HCT116 (cell line): Measurements from ENCODE around the gene GNAS-AS1. TPM values are rescaled to one million over a fixed set of nuclear protein-coding genes. Genes with fewer than 3 reads are reported as not detected.

ENCODE experiments used
- ATAC-seq: fragments of 200-7000 bp; cut with Tn5 transposase; 2 replicates; pipeline ENCODE4 v1.9.1; 2020; ENCODE audit warnings: mild to moderate bottlenecking, moderate library complexity
- BruUV-seq: library from RNA; stranded (reverse); fragments of 400-500 nt; replicated peaks from 2 replicates; lab custom pipeline; 2021; lab: Mats Ljungman, UMichigan
- CTCF ChIA-PET: fragments of 300-600 bp; sonication (Branson Sonifier 250); formaldehyde crosslinking; loops from one replicate; lab custom pipeline; 2021; ENCODE audit warnings: antibody characterized with exemption; lab: Charles Lee
- POLR2A ChIA-PET: fragments of 300-600, 350-600 bp; sonication (Branson Sonifier 250); formaldehyde crosslinking; loops from one replicate; lab custom pipeline; 2021; ENCODE audit warnings: antibody characterized with exemption; lab: Charles Lee
- RAD21 ChIA-PET, 2 experiments: fragments of 300-600 bp; sonication (Branson Sonifier 250); formaldehyde crosslinking; loops; one replicate each; lab custom pipeline; 2023; ENCODE audit warnings: low total read pairs in 2 of 2; ENCODE audit not compliant: uncharacterized antibody in 2 of 2, unreplicated experiment in 2 of 2, low non-redundant PET in 1 of 2; lab: Charles Lee
- DNase-seq: peaks from one replicate; pipeline ENCODE4 v3.0.0-alpha.2; 2010; ENCODE audit warnings: low read depth, low spot score
- H2AFZ ChIP-seq: fragments of 200-600 bp; shearing (Covaris generic), sonication (generic); 2 replicates; pipeline ENCODE4 v1.6.1; 2017; ENCODE audit warnings: low read depth, mixed run types, mixed read lengths, antibody characterized with exemption, low read length; ENCODE audit not compliant: poor library complexity, severe bottlenecking
- H3K27ac ChIP-seq: 2 replicates; pipeline ENCODE4 v1.5.1; 2012; ENCODE audit warnings: low read depth, low read length
- H3K27me3 ChIP-seq: fragments of 200-600 bp; sonication (generic); 2 replicates; pipeline ENCODE4 v1.6.1; 2016; ENCODE audit warnings: mixed run types, low read length, mixed read lengths; ENCODE audit not compliant: insufficient read depth
- H3K36me3 ChIP-seq, 2 experiments: fragments of 200-500 bp in 1 of 2; fragments of 200-600 bp in 1 of 2; sonication (Bioruptor generic) in 1 of 2; sonication (generic) in 1 of 2; 2 replicates each; pipeline versions ENCODE4 v1.5.1 to v1.6.1; 2014 to 2016; ENCODE audit warnings: low read length in 2 of 2, inconsistent platforms in 1 of 2, mixed read lengths in 1 of 2, mixed run types in 1 of 2; ENCODE audit not compliant: insufficient read depth in 2 of 2, control insufficient read depth in 1 of 2
- H3K4me1 ChIP-seq, 2 experiments: fragments of 200-600 bp in 1 of 2; sonication (generic) in 1 of 2; 2 replicates each; pipeline versions ENCODE4 v1.5.1 to v1.6.1; 2012 to 2017; ENCODE audit warnings: low read length in 2 of 2, inconsistent platforms in 1 of 2, mild to moderate bottlenecking in 1 of 2, mixed read lengths in 1 of 2, mixed run types in 1 of 2, moderate library complexity in 1 of 2; ENCODE audit not compliant: insufficient read depth in 2 of 2, control insufficient read depth in 1 of 2
- H3K4me2 ChIP-seq: fragments of 200-600 bp; sonication (generic); 2 replicates; pipeline ENCODE4 v1.6.1; 2017; ENCODE audit warnings: mixed run types, low read length, mixed read lengths
- H3K4me3 ChIP-seq, 2 experiments: fragments of 200-600 bp in 1 of 2; sonication (generic) in 1 of 2; replicated peaks in 1 of 2; 2 replicates each; pipeline ENCODE4 v1.5.1; 2011 to 2016; ENCODE audit warnings: low read length in 2 of 2, control low read depth in 1 of 2, low read depth in 1 of 2, mild to moderate bottlenecking in 1 of 2, mixed read lengths in 1 of 2, mixed run types in 1 of 2
- H3K79me2 ChIP-seq: fragments of 200-600 bp; sonication (generic); 2 replicates; pipeline ENCODE4 v1.6.1; 2017; ENCODE audit warnings: mild to moderate bottlenecking, mixed run types, low read length, moderate library complexity, mixed read lengths; ENCODE audit not compliant: insufficient read depth
- H3K9ac ChIP-seq: fragments of 200-600 bp; sonication (generic); 2 replicates; pipeline ENCODE4 v1.6.1; 2016; ENCODE audit warnings: low read length, mixed read lengths
- H3K9me2 ChIP-seq: fragments of 200-600 bp; sonication (generic), shearing (Covaris generic); 2 replicates; pipeline ENCODE4 v1.6.1; 2017; ENCODE audit warnings: mixed run types, mild to moderate bottlenecking, moderate library complexity; ENCODE audit not compliant: insufficient read depth
- H3K9me3 ChIP-seq, 2 experiments: fragments of 200-500 bp in 1 of 2; fragments of 200-600 bp in 1 of 2; sonication (Bioruptor generic) in 1 of 2; sonication (generic) in 1 of 2; 2 replicates each; pipeline ENCODE4 v1.6.1; 2014 to 2017; ENCODE audit warnings: low read length in 2 of 2, mixed read lengths in 2 of 2, inconsistent platforms in 1 of 2, low read depth in 1 of 2, mild to moderate bottlenecking in 1 of 2, mixed run types in 1 of 2, moderate library complexity in 1 of 2; ENCODE audit not compliant: control insufficient read depth in 1 of 2, insufficient read depth in 1 of 2
- H4K20me1 ChIP-seq: fragments of 200-600 bp; sonication (generic), shearing (Covaris generic); 2 replicates; pipeline ENCODE4 v1.6.1; 2017; ENCODE audit warnings: mixed run types, mild to moderate bottlenecking, moderate library complexity; ENCODE audit not compliant: insufficient read depth
- ELF1 ChIP-seq: IDR thresholded peaks from 2 replicates; pipeline ENCODE4 v1.6.1; 2012; ENCODE audit warnings: low read depth, borderline replicate concordance
- EZH2phosphoT487 ChIP-seq: fragments of 200-600 bp; IDR thresholded peaks from 2 replicates; pipeline ENCODE4 v1.6.1; 2018; ENCODE audit warnings: antibody characterized with exemption, borderline replicate concordance
- FOSL1 ChIP-seq: IDR thresholded peaks from 2 replicates; pipeline ENCODE4 v1.6.1; 2012; ENCODE audit warnings: low read depth
- MAX ChIP-seq: IDR thresholded peaks from 2 replicates; pipeline ENCODE4 v1.6.1; 2012
- REST ChIP-seq: IDR thresholded peaks from 2 replicates; pipeline ENCODE4 v1.6.1; 2012; ENCODE audit warnings: low read depth
- YY1 ChIP-seq: IDR thresholded peaks from 2 replicates; pipeline ENCODE4 v1.6.1; 2011; ENCODE audit warnings: low read length, low read depth, moderate library complexity, mild to moderate bottlenecking; ENCODE audit not compliant: insufficient replicate concordance; ENCODE audit errors: extremely low read depth
- ZNF274 ChIP-seq: fragments of 200-500 bp; sonication (Bioruptor generic); IDR thresholded peaks from 2 replicates; pipeline ENCODE4 v1.6.1; 2014; ENCODE audit warnings: mild to moderate bottlenecking, low read depth, low read length, inconsistent platforms
- intact Hi-C: fragments of 100-400 bp; cut with micrococcal nuclease; formaldehyde crosslinking; loops from 2 replicates; pipeline ENCODE4 v1.10.0; 2022
- total RNA-seq: library from RNA; stranded (reverse); gene quantifications from one replicate; pipeline ENCODE4 v1.2.1, GENCODE V29; 2021; ENCODE audit not compliant: unreplicated experiment

The GNAS-AS1 gene
- total RNA-seq, 1 experiment from 2014 or later: not detected

- H3K27ac ChIP-seq: no peak overlapping the region
- H3K9me2 ChIP-seq: no peaks in the 10 kb centered on the region
- no peaks in the 10 kb centered on the region for H3K79me2 ChIP-seq
- no peak overlapping the region for H2AFZ ChIP-seq
- no peaks in the 10 kb centered on the region for H3K36me3 ChIP-seq
- no peak overlapping the region for H3K4me2 ChIP-seq
- peaks cover 23% of the 10 kb centered on the region for H3K27me3 ChIP-seq
- intact Hi-C loops: no loop called here
- H3K4me3 ChIP-seq: no peak overlapping the region
- no peaks in the 10 kb centered on the region for H4K20me1 ChIP-seq
- H3K4me1 ChIP-seq: no peaks in the 10 kb centered on the region
- no TSS peak for BruUV-seq
- ChIA-PET RAD21 (no interaction called here), POLR2A (no interaction called here), CTCF (no interaction called here)
- DNase-seq (no peak), ATAC-seq (no peak)
- H3K9ac ChIP-seq: no peak overlapping the region
- TF ChIP-seq ELF1 (no peak), MAX (no peak), REST (no peak)
- H3K9me3 ChIP-seq: no peaks in the 10 kb centered on the region
These were observed 48.6 kb downstream of the GNAS-AS1 start for GRCh38 chr20:58802061-58802460.

- H3K9me2 ChIP-seq: no peaks in the 10 kb centered on the region
- BruUV-seq: no TSS peak
- H3K79me2 ChIP-seq: no peaks in the 10 kb centered on the region
- peaks cover 23% of the 10 kb centered on the region for H3K27me3 ChIP-seq
- H3K9me3 ChIP-seq: no peaks in the 10 kb centered on the region
- no peaks in the 10 kb centered on the region for H4K20me1 ChIP-seq
- no peak overlapping the region for H3K27ac ChIP-seq
- H2AFZ ChIP-seq: no peak overlapping the region
- H3K36me3 ChIP-seq: no peaks in the 10 kb centered on the region
- ChIA-PET RAD21 (no interaction called here), CTCF (no interaction called here)
- no peak for ATAC-seq
- no peaks in the 10 kb centered on the region for H3K4me1 ChIP-seq
- no peak for TF ChIP-seq ZNF274
- TF ChIP-seq YY1: no peak
- no peak for TF ChIP-seq FOSL1
- TF ChIP-seq REST: no peak
- no peak for TF ChIP-seq EZH2phosphoT487
- TF ChIP-seq, all 23 proteins: peak for 0
- Histone ChIP-seq H3K4me3 (no peak overlapping the region), H3K4me2 (no peak overlapping the region), H3K9ac (no peak overlapping the region)
- DNase-seq: no peak
- POLR2A ChIA-PET: no interaction called here
- intact Hi-C loops: no loop called here
These were observed 50.4 kb downstream of the GNAS-AS1 start for GRCh38 chr20:58800134-58800871.
